Measurements from ENCODE around the gene SEMG1. TPM values are rescaled to one million over a fixed set of nuclear protein-coding genes. Genes with fewer than 3 reads are reported as not detected.

Gene SEMG1
- total RNA-seq, 1 experiment from 2014 or later, result 2.1 TPM

- no peak for TF ChIP-seq NR1H2 (CRISPR knock-in tag; IDR thresholded peaks at IDR 0.05)
- TF ChIP-seq TCF7 (CRISPR knock-in tag; IDR thresholded peaks at IDR 0.05; ENCODE audit: low read depth), result no peak
- POLR2A ChIA-PET, result no interaction called here
- CTCF ChIA-PET, result interaction anchor here (1.2 to 2.4 kb wide), 3 partner anchors 32 to 120 kb away, joined by 3 to 10 read pairs (median 5); no protein-coding TSS in a partner anchor
- ATAC-seq, result no peak
- Mint-ChIP-seq H3K27ac (no peak overlapping the region), H3K36me3 (no peaks in the 10 kb centered on the region), H3K4me3 (no peak overlapping the region), H3K9me3 (no peaks in the 10 kb centered on the region), H3K27me3 (ENCODE audit: low read depth) (no peaks in the 10 kb centered on the region), H3K4me1 (peaks cover 9% of the 10 kb centered on the region)
- DNase-seq (ENCODE audit: low spot score), result no peak
These were observed 51.4 kb downstream of the SEMG1 start for GRCh38 chr20:45258259-45258658.

GRCh38 chr20:45258664-45259063, 51.8 kb downstream of the SEMG1 start:
- POLR2A ChIA-PET, result no interaction called here
- Mint-ChIP-seq H3K27me3 (ENCODE audit: low read depth) (no peaks in the 10 kb centered on the region), H3K9me3 (no peaks in the 10 kb centered on the region), H3K27ac (no peak overlapping the region), H3K36me3 (no peaks in the 10 kb centered on the region), H3K4me3 (no peak overlapping the region), H3K4me1 (peaks cover 9% of the 10 kb centered on the region)
- no peak for DNase-seq (ENCODE audit: low spot score)
- peak; percentile 47 for ATAC-seq
- CTCF ChIA-PET, result interaction anchor here (1.2 to 2.4 kb wide), 3 partner anchors 32 to 120 kb away, joined by 3 to 10 read pairs (median 5); no protein-coding TSS in a partner anchor
- no peak for TF ChIP-seq ZNF121 (CRISPR knock-in tag; IDR thresholded peaks at IDR 0.05)
- TF ChIP-seq MLX (CRISPR knock-in tag; IDR thresholded peaks at IDR 0.05), result no peak
- no peak for TF ChIP-seq NFATC4 (CRISPR knock-in tag; IDR thresholded peaks at IDR 0.05)
- TF ChIP-seq PRDM15 (CRISPR knock-in tag; IDR thresholded peaks at IDR 0.05), result no peak
- TF ChIP-seq ZNF423 (CRISPR knock-in tag; IDR thresholded peaks at IDR 0.05), result no peak
- TF ChIP-seq USF2 (CRISPR knock-in tag; IDR thresholded peaks at IDR 0.05), result no peak
- TF ChIP-seq NR3C1 (CRISPR knock-in tag; conservative IDR thresholded peaks at IDR 0.05; ENCODE audit: low read depth), result no peak
- TF ChIP-seq MYBL2 (CRISPR knock-in tag; IDR thresholded peaks at IDR 0.05), result no peak
- no peak for TF ChIP-seq ZNF671 (CRISPR knock-in tag; IDR thresholded peaks at IDR 0.05)
- TF ChIP-seq ARID4B (CRISPR knock-in tag; IDR thresholded peaks at IDR 0.05; ENCODE audit: borderline replicate concordance), result no peak
- no peak for TF ChIP-seq EMX1 (CRISPR knock-in tag; IDR thresholded peaks at IDR 0.05)
- no peak for TF ChIP-seq ZNF416 (CRISPR knock-in tag; IDR thresholded peaks at IDR 0.05)
- no peak for TF ChIP-seq ATF2 (CRISPR knock-in tag; IDR thresholded peaks at IDR 0.05; ENCODE audit: borderline replicate concordance, low read depth)
- no peak for TF ChIP-seq ELF4 (CRISPR knock-in tag; IDR thresholded peaks at IDR 0.05; ENCODE audit: low read depth)
- no peak for TF ChIP-seq NFE2L1 (CRISPR knock-in tag; IDR thresholded peaks at IDR 0.05)
- no peak for TF ChIP-seq E2F4 (CRISPR knock-in tag; IDR thresholded peaks at IDR 0.05; ENCODE audit: borderline replicate concordance, low read depth)
- no peak for TF ChIP-seq ZNF532 (CRISPR knock-in tag; IDR thresholded peaks at IDR 0.05; ENCODE audit: borderline replicate concordance)
